SJSA1 (cell line): ENCODE data around the gene CUTA. TPM values are rescaled to one million over a fixed set of nuclear protein-coding genes. Genes with fewer than 3 reads are reported as not detected.
"Not testable (repeated sequence)": the region's sequence is repeated elsewhere in the genome, so short reads cannot be mapped to it uniquely, and the experiment has no call there.

ENCODE experiments used
- DNase-seq, 2 experiments: peaks; one replicate each; pipeline ENCODE4 v3.0.0-alpha.2; 2015 to 2020; ENCODE audit warnings: low spot score in 2 of 2, low read depth in 1 of 2
- H3K27ac ChIP-seq: fragments of 250-450 bp; sonication (Bioruptor Pico); 2 replicates; pipeline ENCODE4 v1.5.1; 2020; ENCODE audit warnings: mild to moderate bottlenecking, moderate library complexity
- H3K27me3 ChIP-seq: fragments of 250-450 bp; sonication (Bioruptor Pico); replicated peaks from 2 replicates; pipeline ENCODE4 v1.5.1; 2020; ENCODE audit warnings: mild to moderate bottlenecking, moderate library complexity
- H3K36me3 ChIP-seq: fragments of 250-450 bp; sonication (Bioruptor Pico); 2 replicates; pipeline ENCODE4 v1.5.1; 2020; ENCODE audit warnings: mild to moderate bottlenecking
- H3K4me1 ChIP-seq: fragments of 250-450 bp; sonication (Bioruptor Pico); replicated peaks from 2 replicates; pipeline ENCODE4 v1.6.1; 2021; ENCODE audit warnings: mild to moderate bottlenecking
- H3K4me3 ChIP-seq: fragments of 250-450 bp; sonication (Bioruptor Pico); 2 replicates; pipeline ENCODE4 v1.5.1; 2020; ENCODE audit warnings: mild to moderate bottlenecking
- H3K9me3 ChIP-seq: fragments of 250-450 bp; sonication (Bioruptor Pico); replicated peaks from 2 replicates; pipeline ENCODE4 v1.5.1; 2020; ENCODE audit warnings: mild to moderate bottlenecking
- total RNA-seq: library from RNA; depleted of rRNA; stranded (reverse); fragments of >200 nt; shearing (Covaris generic); gene quantifications from 2 replicates; pipeline ENCODE4 v1.2.3, GENCODE V29; 2014

Gene CUTA
- total RNA-seq, 1 experiment from 2014 or later, result 201 TPM

DNA sequence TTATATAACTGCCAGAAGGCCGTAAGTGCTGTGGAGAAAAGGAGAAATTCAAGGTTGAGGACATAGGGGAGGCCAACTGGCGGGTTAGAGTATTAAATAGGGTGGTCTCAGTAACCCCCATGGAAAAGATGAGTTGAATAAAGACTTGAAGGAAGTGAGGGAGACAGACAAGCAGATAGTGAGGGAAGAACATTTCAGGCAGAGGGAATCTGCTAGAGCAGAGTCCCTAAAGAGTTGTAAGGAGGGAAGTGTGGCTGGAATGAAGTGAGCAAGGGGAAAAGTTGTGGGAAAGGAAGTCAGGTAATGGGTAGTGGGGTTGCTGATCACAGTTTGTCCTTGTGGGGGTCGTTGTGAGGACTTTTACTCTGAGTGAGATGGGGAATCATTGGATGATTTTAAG, 24.9 kb downstream of the CUTA start:
- Histone ChIP-seq H3K27me3 (no peaks in the 10 kb centered on the region), H3K36me3 (peaks cover 48% of the 10 kb centered on the region), H3K4me1 (peaks cover 34% of the 10 kb centered on the region), H3K27ac (peak overlapping the region; percentile 95), H3K4me3 (peak overlapping the region; percentile 78), H3K9me3 (no peaks in the 10 kb centered on the region)
- DNase-seq, result no peak

DNA sequence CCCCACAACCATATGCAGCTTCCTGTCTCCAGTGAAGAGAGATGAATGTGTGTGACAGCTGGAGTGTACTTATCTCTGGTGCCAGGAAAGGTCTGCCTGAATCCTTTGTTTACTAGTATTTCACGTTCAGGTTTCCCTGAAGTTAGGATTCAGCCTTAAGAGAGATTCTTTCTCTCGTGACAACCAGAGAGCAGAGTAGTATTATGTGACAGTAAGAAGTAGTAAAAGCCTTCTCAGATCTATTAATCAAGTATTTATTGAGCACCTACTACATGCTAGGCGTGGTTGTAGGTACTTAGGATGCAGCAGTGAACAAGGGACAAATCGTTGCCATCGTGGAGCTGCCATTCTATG, 25.3 kb downstream of the CUTA start:
- Histone ChIP-seq H3K9me3 (no peaks in the 10 kb centered on the region), H3K4me1 (peaks cover 34% of the 10 kb centered on the region), H3K27ac (peak overlapping the region; percentile 95), H3K4me3 (peak overlapping the region; percentile 78), H3K36me3 (peaks cover 44% of the 10 kb centered on the region), H3K27me3 (no peaks in the 10 kb centered on the region)
- no peak for DNase-seq

- H3K4me3 ChIP-seq, result peak overlapping the region; percentile 78
- H3K4me1 ChIP-seq, result peaks cover 34% of the 10 kb centered on the region
- H3K9me3 ChIP-seq, result no peaks in the 10 kb centered on the region
- H3K27ac ChIP-seq, result peak overlapping the region; percentile 95
- no peaks in the 10 kb centered on the region for H3K27me3 ChIP-seq
- peaks cover 39% of the 10 kb centered on the region for H3K36me3 ChIP-seq
- DNase-seq, result peak in 1 of 2 experiments; percentile 51
These were observed 25.8 kb downstream of the CUTA start for GRCh38 chr6:33391922-33392594.

DNA sequence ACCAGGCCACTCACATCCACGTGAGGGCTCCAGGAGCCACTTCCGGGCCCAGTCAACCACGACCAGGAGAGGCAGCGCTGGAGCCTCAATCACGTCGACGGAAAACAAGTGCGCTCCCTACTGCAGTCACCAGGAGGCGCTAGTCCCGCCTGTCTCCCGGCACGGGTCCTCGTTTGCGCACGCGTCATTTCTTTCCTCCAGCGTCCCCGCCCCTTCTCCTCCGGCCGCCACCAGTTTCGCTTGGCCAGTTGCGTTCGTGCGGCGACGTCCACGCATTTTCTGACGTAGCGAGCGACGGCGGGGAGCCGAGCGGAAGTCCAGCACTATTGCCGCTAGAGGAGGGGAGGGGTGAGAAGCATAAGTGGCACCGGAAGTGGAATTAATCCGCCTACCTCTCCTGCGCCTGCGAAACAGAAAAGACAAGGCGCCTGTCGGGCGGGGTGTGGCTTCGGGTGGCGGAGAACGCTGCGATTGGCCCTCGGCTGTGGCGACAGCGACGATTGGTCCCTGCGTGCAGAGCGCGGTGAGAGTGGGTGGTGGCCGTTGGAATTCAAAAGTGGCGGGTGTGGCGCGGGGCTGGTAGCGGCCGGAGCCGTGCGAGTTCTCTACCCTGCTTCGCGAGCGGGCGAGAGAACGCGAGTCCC, 26.5 kb downstream of the CUTA start, which contains the start of gene KIFC1:
KIFC1 (plus strand) TSS at position 546 of the 644 bp plus-strand sequence. CDS start 163 bp downstream, outside the sequence.
- Histone ChIP-seq H3K27ac (peak within 1 kb of the TSS; percentile 95), H3K27me3 (no peaks in the 10 kb centered on the region), H3K36me3 (peaks cover 39% of the 10 kb centered on the region), H3K4me3 (peak within 1 kb of the TSS; percentile 78), H3K4me1 (peaks cover 34% of the 10 kb centered on the region), H3K9me3 (no peaks in the 10 kb centered on the region)
- DNase-seq, result peak; percentile 99 to 100

GRCh38 chr6:33390767-33391277, 27.1 kb downstream of the CUTA start:
- H3K4me3 ChIP-seq, result peak overlapping the region; percentile 6; the same call in 1 of the 2 replicates
- H3K27me3 ChIP-seq, result no peaks in the 10 kb centered on the region
- H3K4me1 ChIP-seq, result peaks cover 34% of the 10 kb centered on the region
- H3K36me3 ChIP-seq, result peaks cover 36% of the 10 kb centered on the region
- no peak for DNase-seq
- no peaks in the 10 kb centered on the region for H3K9me3 ChIP-seq
- H3K27ac ChIP-seq, result peak overlapping the region; percentile 40

DNA sequence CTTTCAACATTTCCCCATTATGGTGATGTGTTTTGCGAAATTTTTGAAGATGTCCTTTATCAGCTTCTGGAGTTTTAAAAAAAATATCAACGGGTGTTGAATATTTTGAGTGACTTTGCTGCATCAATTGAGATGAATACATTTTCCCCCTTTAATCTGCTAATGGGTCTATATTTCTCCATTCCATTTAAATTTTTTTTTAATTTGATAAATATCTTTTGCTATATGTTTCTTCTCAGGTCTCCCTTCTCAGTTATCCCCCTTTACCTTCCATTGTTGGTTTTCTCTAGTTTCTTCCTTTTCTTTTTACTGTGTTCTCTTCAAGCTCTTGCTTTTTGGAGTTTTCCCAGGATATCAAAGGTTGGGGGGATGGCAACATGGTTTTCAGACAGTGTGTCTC, 27.7 kb downstream of the CUTA start:
- H3K27me3 ChIP-seq, result no peaks in the 10 kb centered on the region
- H3K9me3 ChIP-seq, result no peaks in the 10 kb centered on the region
- DNase-seq, result no peak
- H3K27ac ChIP-seq, result no peak overlapping the region
- no peak overlapping the region for H3K4me3 ChIP-seq
- H3K36me3 ChIP-seq, result peaks cover 29% of the 10 kb centered on the region
- H3K4me1 ChIP-seq, result peaks cover 31% of the 10 kb centered on the region

GRCh38 chr6:33384581-33385020, 33.3 kb downstream of the CUTA start:
- no peak overlapping the region for H3K27ac ChIP-seq
- no peaks in the 10 kb centered on the region for H3K36me3 ChIP-seq
- H3K9me3 ChIP-seq, result no peaks in the 10 kb centered on the region
- no peak overlapping the region for H3K4me3 ChIP-seq
- no peaks in the 10 kb centered on the region for H3K27me3 ChIP-seq
- no peaks in the 10 kb centered on the region for H3K4me1 ChIP-seq
- peak in 1 of 2 experiments; percentile 26 for DNase-seq

GRCh38 chr6:33383427-33384185, 34.3 kb downstream of the CUTA start:
- Histone ChIP-seq H3K36me3 (no peaks in the 10 kb centered on the region), H3K27ac (no peak overlapping the region), H3K4me3 (no peak overlapping the region), H3K27me3 (no peaks in the 10 kb centered on the region), H3K4me1 (no peaks in the 10 kb centered on the region), H3K9me3 (no peaks in the 10 kb centered on the region)
- no peak for DNase-seq

DNA sequence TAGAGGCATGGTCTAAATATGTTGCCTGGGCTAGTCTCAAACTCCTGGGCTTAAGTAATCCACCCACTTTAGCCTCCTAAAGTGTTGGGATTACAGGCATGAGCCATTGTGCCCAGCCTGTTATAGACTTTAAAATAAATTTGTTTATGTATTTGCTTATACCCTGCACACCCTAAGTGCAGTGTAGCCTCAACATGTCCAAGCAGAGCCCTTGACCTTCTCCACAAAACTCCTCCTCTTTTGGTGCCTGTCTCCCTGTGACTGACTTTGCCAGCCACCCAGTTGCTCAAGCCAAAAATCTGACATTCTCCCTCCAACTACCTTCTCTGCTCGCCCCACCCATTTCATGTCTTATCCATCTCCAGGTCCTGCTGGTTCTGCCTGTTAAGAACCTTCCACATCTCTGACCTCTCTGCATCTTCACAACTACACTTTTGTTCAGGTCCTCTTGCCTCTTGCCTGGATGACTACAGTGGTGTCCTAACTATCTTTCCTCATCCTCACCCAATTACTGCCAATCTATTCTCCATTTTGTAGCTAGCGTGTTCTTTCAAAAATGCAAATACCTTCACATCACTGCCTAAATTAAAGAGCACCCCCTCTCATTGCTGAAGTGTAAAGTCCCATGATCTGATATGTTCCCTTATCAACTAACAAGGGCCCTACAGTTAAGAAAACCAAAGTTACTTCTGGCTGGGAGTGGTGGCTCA, 37.5 kb downstream of the CUTA start:
- no peak overlapping the region for H3K27ac ChIP-seq
- H3K36me3 ChIP-seq, result no peaks in the 10 kb centered on the region
- H3K4me3 ChIP-seq, result no peak overlapping the region
- no peaks in the 10 kb centered on the region for H3K27me3 ChIP-seq
- no peak for DNase-seq
- H3K4me1 ChIP-seq, result no peaks in the 10 kb centered on the region
- no peaks in the 10 kb centered on the region for H3K9me3 ChIP-seq

DNA sequence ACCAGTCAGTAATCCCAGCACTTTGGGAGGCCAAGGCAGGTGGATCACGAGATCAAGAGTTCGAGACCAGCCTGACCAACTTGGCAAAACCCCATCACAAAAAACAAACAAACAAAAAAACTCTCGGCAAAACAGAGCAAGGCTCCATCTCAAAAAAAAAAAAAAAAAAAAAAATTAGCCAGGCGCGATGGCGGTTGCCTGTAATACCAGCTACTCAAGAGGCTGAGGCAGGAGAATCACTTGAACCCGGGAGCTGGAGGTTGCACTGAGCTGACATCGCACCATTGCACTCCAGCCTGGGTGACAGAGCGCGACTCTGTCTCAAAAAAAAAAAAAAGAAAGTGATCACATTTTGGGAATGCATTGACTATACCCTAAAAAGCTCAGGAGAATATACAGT, 38.7 kb downstream of the CUTA start:
- H3K27ac ChIP-seq, DNase-seq, H3K27me3 ChIP-seq, H3K36me3 ChIP-seq, H3K4me3 ChIP-seq, H3K4me1 ChIP-seq, H3K9me3 ChIP-seq: not testable (repeated sequence)

DNA sequence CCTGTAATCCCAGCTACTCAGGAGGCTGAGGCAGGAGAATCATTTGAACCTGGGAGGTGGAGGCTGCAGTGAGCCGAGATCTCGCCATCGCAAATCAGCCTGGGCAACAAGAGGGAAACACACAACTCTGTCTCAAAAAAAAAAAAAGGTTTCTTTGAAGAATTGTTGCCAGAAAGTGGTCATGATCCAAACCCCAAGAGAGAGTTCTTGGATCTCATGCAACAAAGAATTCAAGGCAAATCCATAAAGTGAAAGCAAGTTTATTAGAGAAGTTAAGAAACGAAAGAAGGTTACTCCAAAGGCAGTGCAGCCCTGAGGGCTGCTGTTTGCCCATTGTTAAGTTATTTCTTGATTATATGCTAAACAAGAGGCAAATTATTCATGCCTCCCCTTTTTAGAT, 40.7 kb downstream of the CUTA start:
- Histone ChIP-seq H3K27me3 (no peaks in the 10 kb centered on the region), H3K9me3 (no peaks in the 10 kb centered on the region), H3K4me3 (no peak overlapping the region), H3K4me1 (no peaks in the 10 kb centered on the region), H3K27ac (no peak overlapping the region), H3K36me3 (no peaks in the 10 kb centered on the region)
- no peak for DNase-seq

DNA sequence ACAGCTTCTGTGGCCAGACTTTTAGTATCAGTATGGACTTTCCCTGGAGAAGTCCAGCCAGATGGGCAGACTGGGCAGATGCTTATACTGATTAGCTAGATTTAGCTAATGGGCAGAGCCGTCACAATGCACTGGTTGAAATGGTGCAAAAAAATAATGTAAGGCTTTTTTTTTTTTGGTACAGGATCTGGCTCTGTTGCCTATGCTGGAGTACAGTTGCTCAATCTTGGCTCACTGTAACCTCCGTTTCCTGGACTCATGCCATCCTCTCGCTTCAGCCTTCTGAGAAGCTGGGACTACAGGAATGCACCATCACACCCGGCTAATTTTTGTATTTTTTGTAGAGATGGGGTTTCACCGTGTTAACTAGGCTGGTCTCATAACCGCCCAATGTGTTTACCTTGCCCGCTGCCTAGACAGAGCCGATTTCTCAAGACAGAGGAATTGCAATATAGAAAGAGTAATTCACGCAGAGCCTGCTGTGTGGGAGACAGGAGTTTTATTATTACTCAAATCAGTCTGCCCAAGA, 42.7 kb downstream of the CUTA start:
- Histone ChIP-seq H3K4me3 (no peak overlapping the region), H3K4me1 (no peaks in the 10 kb centered on the region), H3K27ac (no peak overlapping the region), H3K27me3 (no peaks in the 10 kb centered on the region), H3K36me3 (no peaks in the 10 kb centered on the region), H3K9me3 (no peaks in the 10 kb centered on the region)
- DNase-seq, result no peak
